Epithelial cell of proximal tubule (primary cell): ENCODE measurements around the gene DGKB. TPM values are rescaled to one million over a fixed set of nuclear protein-coding genes. Genes with fewer than 3 reads are reported as not detected.

Source experiments
- DNase-seq: peaks from one replicate; pipeline ENCODE4 v3.0.0-alpha.2; 2011; ENCODE audit warnings: low read depth
- H3K4me3 ChIP-seq: 2 replicates; pipeline ENCODE4 v1.5.1; 2011; ENCODE audit warnings: low read depth, mild to moderate bottlenecking, low read length
- CTCF ChIP-seq: conservative IDR thresholded peaks from 2 replicates; pipeline ENCODE4 v1.5.1; 2012; ENCODE audit warnings: low read depth, mild to moderate bottlenecking, low read length
- total RNA-seq: library from RNA; depleted of rRNA; stranded (reverse); fragments of >200 nt; gene quantifications from 2 replicates; pipeline ENCODE4 v1.2.3, GENCODE V29; 2015

The DGKB gene
- total RNA-seq, 1 donor from 2014 or later: 0.69 TPM

- TF ChIP-seq CTCF: no peak
- no peak for DNase-seq
- no peak overlapping the region for H3K4me3 ChIP-seq
Observed at GRCh38 chr7:14156436-14156835, 746.1 kb downstream of the DGKB start.

- TF ChIP-seq CTCF: no peak
- no peak for DNase-seq
- H3K4me3 ChIP-seq: no peak overlapping the region
Observed at GRCh38 chr7:14148974-14149373, 753.6 kb downstream of the DGKB start.

- TF ChIP-seq CTCF: no peak
- H3K4me3 ChIP-seq: no peak overlapping the region
- no peak for DNase-seq
Observed at GRCh38 chr7:14147532-14147931, 755.0 kb downstream of the DGKB start.

GRCh38 chr7:14144538-14144937, 758.0 kb downstream of the DGKB start:
- TF ChIP-seq CTCF: no peak
- DNase-seq: no peak
- no peak overlapping the region for H3K4me3 ChIP-seq

GRCh38 chr7:14144109-14144508, 758.4 kb downstream of the DGKB start:
- TF ChIP-seq CTCF: no peak
- DNase-seq: no peak
- no peak overlapping the region for H3K4me3 ChIP-seq

- DNase-seq: no peak
- no peak overlapping the region for H3K4me3 ChIP-seq
- TF ChIP-seq CTCF: no peak
Observed at GRCh38 chr7:14137676-14138075, 764.9 kb downstream of the DGKB start.

- no peak for TF ChIP-seq CTCF
- H3K4me3 ChIP-seq: no peak overlapping the region
- no peak for DNase-seq
Observed at GRCh38 chr7:14133752-14134151, 768.8 kb downstream of the DGKB start.
